Erythroblast (primary cell): Measurements from ENCODE around the gene SLC25A36.

Source experiments
- GATA1 ChIP-seq: IDR thresholded peaks from 2 replicates; pipeline ENCODE4 v1.6.1; 2011; ENCODE audit warnings: low read depth, mild to moderate bottlenecking, control low read depth, low read length, moderate library complexity
- POLR2A ChIP-seq: IDR thresholded peaks from 2 replicates; pipeline ENCODE4 v1.6.1; 2011; ENCODE audit warnings: mild to moderate bottlenecking, low read length

DNA sequence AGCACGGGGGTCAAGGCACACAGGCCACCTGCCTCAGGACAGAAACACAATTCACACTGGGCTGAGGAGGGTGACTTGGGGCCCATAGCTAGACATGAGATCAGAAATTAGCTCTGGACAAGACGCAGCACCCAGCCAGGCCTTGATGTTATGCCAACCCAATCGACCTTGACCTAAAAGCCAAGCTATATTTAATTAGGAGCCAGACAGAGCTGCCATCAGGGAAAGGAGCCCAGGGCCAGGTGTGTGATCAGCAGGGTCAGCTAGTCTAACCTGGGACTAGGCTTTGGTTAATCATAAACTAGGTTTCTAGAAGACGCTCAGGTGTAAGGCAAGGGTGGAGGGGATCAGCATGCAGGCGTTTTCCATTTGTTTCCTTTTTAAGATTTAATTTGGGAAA, 23.9 kb upstream of the SLC25A36 start:
- TF ChIP-seq POLR2A (no peak), GATA1 (no peak)
